NCI-H1436 treated with DMSO at 0.1 percent for 48 hours (cell line): ENCODE data around the gene MBOAT1.
A peak's percentile ranks its signal among the peaks of the same experiment; 100 is the strongest.

Source experiments
- DNase-seq: peaks from one replicate; lab custom pipeline; 2025; lab: John Stamatoyannopoulos, UW

Gene MBOAT1

DNA sequence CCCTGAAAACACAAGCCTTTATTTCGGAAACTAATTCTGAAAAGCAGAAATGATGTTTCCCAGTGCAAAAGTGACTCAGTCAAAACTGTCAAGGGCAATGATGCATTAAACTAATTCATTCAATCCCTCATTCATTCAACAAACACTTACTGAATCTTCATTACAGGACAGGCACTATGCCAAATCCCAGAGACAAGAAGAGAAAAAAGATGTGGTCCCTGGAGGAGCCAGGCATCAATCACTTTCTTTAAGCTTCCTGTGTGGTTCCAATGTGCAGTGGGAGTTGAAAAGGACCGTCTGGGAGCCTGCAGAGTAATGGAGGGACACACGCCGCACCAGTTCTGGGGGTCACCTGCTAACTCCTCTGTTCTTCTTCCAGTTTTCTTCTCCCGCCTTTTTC, 113.1 kb downstream of the MBOAT1 start:
- no peak for DNase-seq

DNA sequence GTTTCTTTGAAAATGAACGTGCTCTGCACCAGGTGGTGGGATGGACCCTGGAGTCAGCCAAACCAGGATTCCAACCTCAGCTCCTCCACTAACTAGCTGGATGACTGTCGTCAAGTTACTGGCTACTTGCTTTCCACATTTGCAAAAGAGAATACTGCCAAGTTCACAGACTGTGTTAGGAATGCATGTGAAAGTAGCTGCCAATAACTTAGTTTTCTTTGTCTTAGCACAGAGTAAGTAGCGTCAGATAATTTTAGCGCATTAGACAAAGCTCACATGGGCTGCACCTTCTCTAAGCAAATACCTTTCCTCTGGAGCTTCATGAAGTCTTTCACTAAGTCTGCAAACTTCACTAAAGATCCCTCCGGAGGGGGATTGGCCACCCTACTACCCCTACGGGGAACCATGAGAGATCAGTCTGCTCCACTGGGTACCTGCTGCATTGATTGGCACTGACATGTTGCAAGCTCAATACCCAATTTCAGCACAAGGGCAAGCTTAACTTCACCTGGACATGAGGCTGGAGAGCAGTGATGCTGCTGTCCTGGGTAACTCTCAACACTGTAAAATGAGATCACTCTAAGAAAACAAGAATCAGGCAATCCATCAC, 113.9 kb downstream of the MBOAT1 start:
- no peak for DNase-seq

DNA sequence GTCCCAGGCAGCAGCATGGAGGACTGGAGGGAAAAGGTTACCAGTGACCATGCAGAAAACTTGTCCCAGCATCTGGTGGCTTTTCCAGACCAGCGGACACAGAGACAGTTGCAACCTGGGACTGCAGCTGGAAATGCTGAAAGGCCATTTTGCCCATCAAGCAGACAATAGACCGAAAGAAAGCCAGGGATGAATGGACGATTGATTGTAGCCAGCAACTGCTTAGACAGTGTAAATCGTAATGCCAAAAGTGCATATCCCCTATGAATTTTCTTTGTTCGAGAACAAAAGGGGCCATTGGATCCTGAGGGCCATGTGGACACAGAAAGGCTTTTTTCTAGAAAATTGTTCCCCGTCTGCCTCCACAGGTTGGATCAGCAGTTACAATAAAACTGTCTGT, 115.7 kb downstream of the MBOAT1 start:
- no peak for DNase-seq

DNA sequence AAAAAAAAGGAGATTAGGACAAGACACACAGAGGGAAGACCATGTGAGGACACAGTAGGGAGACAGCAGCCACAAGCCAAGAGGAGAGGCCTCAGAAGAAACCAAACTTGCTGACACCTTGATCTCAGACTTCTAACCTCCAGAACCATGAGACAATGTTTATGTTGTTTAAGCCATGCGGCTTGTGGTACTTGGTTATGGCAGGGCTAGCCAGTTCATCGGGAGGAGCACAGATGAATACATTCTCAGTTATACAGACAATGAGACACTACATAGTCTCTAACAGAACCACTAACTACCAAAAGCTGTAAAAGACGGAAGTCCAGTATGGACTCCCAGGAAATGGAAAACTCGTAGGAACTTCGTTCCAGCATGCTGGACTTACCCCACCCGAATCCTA, 116.8 kb downstream of the MBOAT1 start:
- DNase-seq = no peak

DNA sequence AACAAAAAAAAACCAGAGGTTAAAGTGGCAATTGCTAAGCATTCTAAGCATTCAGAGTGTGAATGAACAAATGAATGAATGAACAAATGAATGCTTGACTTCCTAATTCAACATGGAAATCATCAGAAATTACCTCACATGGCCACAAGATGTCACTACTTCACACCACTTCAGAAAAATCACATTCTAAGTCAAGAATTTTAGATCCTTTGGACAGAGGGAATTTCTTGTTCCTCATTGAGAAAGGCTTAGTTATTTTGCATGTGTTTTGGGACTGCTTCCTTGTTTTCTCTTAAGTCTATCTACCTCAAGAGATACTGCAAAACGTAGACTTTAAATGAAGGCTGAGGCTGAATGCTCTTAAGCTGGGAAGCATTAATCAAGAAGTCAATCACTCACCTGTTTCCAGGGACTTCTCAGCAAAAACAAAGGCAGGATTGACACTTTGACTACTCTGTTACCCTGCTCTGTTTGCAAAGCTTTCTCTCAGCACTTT, 120.2 kb downstream of the MBOAT1 start:
- DNase-seq = peak; percentile 67

DNA sequence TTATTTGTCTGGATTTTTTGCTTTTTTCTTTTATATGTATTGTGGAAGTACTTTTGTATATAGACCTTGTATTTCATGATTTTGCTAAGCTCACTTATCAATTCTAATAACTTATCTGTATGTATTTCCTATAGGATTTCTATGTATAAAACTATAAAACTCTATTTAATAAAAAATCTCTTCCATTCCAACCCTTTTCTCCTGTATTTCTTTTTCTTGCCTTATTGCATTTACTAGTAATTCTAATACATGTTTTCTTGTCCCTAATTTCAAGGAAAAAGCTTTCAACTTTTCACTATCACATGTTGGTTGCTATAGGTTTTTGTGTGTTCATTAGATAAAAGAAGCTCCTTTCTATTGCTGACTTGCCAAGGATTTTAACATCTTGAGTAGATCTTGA, 125.3 kb downstream of the MBOAT1 start:
- DNase-seq = no peak

DNA sequence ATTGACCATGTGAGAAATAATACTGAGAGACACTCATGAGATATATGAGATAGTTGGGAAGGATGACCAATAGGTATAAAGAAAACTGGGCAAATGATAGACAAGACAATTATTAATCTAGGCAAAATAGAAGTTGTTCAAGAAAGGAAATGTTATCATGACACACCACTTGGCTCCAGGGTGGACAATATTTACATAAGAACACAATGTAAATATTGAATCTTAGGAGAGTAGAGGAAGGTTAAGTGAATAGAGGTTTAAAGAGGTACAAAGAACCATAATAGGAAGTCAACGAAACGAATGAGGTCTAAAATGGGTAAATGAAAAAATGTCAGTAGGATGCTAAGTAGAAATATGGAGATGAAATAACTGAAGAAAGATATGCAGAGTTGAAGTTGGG, 126.5 kb downstream of the MBOAT1 start:
- DNase-seq = no peak

DNA sequence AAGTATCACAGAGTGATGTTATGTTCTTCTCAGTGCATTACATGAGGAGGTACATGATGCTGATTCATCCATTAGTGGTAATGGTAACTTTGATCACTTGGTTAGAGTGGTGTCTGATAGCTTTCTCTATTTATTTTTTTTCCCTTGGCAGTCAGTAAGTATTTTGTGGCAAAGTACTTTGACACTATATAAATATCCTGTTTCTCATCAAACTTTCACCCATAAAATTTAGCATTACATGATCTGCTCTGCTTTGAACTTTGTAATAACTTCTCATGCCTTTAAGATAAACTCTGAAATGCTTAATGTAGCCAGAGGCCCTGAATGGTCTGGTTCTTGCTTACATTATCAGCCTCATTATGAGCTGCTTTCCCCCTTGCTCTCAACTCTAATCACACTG, 127.9 kb downstream of the MBOAT1 start:
- DNase-seq = no peak

DNA sequence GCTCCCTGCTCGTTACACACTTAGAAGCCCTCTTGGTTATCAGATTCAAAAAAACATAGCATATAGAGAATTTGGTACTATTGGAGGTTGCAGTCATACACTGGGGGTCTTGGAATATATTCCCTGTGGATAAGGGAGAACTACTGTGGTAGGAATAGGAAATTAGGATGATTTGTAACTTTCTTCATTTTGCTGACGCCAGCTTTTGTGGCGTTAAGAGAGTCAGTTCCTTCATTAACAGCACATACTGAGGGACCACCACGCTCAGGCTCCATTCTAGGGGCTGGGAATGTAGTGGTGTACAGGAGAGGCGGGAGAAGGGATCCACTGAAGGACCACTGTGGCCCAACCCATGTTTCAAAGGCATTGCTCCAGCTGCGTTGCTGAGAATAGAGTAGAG, 140.3 kb downstream of the MBOAT1 start:
- DNase-seq = no peak

DNA sequence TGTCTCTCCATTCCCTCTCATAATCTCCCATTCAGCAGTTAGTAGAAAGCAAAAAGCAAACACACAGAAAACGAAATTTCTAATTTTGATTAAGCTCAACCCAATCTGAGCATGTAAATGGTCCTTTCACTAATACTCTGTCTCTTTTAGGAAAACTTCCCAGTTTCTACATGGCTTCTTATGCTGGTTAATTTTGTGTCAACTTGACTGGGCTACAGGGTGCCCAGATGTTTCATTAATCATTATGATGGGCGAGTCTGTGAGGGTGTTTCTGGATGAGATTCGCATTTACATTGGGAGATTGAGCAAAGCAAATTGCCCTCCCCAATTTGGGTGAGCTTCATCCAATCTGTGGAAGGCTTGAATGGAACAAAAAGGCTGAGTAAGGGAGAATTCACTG, 142.2 kb downstream of the MBOAT1 start:
- DNase-seq = no peak

DNA sequence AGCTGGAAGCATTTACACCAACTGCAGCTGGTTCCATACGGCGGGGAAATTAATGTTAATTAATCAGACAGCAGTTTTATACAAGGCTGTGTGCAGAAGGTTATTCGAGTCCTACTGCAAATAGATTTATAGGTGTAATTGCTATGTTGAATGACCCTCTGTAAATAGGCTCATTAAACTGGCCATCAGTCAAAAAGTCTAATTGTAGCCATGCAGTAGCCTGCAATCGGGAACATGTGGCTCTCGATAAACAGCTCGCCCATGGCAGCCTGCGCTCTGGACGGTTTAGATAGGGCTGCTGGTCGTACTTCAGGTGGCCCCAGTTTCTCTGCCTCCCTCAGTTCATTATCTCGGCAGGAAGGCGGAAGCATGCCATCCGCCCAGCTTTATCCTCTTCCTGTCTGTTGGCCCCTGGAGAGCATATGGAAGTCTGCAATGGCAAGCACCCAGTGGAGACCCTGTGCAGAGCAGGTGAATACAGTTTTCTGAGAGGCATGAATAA, 143.2 kb downstream of the MBOAT1 start:
- no peak for DNase-seq

DNA sequence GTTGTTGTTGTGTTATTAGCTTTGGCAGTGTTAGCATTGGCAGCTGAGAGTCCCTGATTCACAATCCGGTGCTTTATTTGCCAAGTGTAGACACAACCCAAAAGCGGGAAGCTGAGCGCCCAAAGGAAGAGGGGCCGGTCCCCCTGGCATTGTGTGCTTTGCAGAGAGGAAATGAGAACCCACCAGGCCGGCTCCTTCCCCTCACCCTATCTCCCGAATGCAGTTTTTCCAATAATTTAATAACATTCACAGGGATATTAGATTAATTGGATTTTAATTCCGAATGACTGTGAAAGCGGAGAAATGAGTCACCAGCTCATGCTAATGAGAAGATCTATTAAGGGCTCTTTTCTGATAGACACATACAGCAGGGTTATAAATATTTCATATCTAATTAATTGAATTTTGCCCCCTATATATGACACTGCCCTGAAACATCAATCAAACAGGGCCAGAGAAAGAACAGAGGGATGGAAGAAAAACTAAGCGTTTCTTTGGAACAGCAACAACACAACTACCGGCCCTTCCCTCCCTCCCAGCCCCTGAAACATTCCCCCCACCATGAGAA, 143.8 kb downstream of the MBOAT1 start:
- no peak for DNase-seq

DNA sequence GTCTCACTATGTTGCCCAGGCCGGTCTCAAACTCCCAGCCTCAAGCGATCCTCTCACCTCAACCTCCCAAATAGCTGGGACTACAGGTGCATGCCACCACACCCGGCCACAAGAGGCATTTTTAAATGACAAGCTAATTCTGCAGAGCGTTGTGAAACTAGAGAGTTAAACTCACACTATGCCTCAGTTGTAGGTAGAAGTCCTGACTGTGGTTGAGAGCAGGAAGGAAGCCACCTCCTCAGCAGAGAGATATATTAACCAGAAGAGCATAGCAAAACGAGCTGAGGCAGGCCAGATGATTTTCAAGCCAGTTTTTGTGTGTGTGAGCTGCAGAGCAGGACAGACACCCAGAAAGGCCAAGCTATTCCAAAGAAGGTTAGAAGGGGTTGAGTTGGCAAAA, 150.3 kb downstream of the MBOAT1 start:
- DNase-seq = no peak

DNA sequence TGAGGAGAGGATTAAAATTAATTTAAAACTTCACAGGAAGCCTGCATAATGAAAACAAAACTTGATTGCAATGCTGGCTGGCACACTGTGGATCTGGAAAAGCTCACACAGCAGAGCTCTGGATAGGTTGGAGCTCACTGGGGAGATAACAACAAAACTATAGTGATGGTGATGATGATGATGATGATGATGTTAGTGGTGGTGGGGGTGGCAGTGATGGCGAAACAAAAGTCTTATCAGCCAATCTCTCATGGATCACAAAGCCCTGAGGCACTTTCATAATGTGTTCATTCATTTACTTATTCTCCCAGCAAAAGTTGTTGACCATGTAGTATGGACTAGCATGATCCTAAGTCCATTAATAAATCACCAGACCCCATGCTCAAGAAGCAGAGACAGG, 152.0 kb downstream of the MBOAT1 start:
- no peak for DNase-seq

DNA sequence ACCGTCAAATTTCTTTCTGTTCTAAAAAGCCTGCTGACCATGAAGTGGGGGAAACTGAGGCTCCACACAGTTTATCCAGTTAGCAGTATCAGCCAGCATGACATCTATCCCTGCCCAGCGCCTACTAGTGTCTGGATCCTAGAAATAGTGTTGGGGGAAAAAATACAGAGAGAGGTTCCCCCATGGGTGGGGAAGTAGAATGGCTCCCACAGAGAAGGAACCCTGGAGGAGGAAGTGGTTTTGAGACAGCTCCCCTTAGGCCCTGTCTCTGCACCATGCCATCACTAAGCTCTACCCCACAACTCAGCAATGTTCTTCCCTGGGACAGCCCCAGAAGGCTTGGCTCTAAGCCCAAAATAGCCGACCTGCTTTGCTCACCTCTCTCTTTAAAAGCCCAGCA, 153.4 kb downstream of the MBOAT1 start:
- DNase-seq = no peak

DNA sequence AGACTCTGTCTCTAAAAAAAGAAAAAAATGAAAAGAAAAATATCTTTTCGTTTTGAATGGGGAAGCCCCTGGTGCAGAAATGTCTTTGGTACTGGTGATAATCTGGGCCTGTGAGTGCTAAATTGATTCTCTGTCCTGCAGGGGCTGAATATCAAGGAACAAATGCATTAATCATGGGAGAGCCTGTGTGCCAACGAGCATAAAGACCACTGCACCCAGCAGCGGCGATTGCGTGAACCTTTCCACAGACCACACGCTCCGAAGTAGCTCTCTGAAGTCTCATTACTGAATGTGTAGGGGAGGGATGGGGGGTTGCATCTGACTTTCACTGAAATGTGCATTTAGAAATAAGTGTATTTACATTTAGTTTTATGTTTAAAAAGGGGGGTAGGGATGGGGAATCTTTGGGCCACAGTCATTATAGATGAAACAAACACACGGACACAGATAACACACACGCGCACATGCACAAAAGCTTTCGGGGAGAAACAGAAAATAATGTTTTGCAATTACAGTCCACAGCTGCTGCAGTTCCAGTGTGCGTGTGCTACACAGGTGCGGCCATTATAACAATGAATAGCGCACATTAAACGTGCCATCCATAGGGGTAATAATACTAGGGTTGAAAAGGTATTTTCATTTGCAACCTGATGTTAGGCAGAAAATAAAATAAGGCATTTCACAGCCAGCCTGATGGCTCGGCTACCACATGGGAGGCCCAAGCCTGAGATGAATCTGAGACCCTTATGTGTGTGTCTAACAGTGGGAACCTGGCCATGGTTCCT, 154.0 kb downstream of the MBOAT1 start:
- no peak for DNase-seq

DNA sequence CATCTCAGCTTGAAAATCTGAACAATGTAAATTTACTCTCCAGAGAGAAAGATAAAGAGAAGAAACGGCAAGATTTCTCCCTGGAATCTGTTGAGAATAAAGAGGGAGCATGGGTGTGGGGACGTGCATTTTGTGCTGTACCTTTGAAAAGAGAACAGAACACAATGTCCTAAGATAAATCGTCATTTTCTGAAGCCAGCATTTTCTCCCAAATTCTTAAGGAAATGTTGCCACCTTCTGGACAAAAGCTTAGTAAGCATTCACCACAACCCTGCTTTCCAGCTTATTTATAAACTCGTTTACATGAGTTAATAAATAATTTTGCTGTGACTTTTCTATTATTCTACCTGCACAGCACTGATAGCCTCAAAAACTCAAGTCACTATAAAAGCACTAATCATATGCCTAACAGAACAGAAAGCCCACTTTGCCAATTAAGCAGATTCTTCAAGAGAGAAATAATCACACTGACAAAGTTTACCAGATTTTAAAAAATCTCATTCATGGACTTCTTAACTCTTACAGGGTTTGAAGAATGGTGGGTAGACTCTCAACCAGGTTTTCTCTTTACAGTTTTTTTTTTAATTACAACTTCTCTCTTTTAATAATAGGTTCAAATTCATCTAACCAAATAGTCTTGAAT, 155.8 kb downstream of the MBOAT1 start:
- peak; percentile 55 for DNase-seq

DNA sequence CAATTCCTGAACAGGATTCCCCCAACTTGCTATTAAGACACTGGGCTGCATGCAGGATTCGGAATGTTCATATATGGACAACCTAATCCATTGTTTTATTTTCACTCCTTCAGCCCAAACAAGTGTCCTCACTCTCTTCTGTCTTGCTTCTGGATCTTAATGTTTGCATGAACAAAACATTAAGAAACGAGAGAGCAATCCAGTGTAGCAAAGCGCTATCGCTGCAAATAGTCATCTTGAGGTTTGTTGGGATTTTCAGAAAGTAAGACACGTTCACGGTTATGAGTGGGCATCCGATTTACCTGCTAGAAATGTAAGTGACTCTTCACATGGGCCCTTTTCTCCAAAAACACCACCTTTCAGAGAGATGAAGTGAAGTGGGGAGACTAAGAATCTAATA, 156.4 kb downstream of the MBOAT1 start:
- DNase-seq = no peak
